Measurements from ENCODE around the gene PRTFDC1.
"Not testable (repeated sequence)": the region's sequence is repeated elsewhere in the genome, so short reads cannot be mapped to it uniquely, and the experiment has no call there.

Gene PRTFDC1

DNA sequence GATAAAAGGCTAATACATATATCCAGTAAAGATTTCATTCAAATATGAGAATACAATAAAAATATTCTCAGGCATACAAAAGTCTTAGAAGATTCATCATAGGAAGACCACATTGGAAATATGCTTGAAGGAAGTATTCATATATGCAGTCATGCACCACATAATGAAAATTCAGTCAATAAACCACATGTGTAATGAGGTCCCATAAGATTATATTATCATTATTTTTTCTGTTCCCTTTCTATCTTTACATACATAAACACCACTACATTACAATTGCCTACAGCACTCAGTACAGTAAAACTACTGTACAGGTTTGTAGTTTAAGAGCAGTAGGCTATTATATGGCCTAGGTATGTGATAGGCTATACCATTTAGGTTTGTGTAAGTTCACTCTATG, 111.6 kb downstream of the PRTFDC1 start:
- no peak for DNase-seq

DNA sequence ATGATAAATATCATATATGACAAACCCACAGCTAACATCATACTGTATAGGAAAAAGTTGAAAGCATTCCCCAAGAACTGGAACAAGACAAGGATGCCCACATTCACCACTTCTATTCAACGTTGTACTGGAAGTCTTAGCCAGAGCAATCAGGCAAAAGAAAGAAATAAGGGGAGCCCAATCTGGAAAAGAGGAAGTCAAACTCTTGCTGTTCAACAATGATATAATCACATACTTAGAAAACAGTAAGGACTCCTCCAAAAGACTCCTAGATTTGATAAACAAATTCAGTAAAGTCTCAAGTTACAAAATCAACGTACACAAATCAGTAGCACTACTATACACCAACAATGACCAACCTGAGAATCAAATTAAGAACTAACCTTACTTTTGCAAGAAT, 114.6 kb downstream of the PRTFDC1 start:
- not testable (repeated sequence) for DNase-seq

DNA sequence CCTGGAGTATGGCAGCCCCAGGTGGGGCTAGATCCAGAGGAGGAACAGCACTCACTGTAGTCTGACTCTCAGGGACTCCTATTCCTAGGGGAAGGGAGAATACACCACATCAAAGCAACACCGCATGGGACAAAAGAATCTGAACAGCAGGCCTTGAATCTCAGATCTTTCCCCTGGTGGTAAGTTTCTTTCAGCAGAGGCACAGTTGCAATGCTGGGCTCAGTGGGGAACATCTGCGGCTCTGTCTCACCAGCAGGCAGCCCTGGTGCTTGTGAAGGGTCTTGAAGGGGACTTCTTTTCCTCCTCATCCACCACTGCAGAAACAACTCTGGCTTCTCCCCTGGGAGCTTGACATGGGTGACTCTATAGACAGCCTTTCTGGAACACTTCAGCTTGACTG, 117.5 kb downstream of the PRTFDC1 start:
- DNase-seq: no peak

DNA sequence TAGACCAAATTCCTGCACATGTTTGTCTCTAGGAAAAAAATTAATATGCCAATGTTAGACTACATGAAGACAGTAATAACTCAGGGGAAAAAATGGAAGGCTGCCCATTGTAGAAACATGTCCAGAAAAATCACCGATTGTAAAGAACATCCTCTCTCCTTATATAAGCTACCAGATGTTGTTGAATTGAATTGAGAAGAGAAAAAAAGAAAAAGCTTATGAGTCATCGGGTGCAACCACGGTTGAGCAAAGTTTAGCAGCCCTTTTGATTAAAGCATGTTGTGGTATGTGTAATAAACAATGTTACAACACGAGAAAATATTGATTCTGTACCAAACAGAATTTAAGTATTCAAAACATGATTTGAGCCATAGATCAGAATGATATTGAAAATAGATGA, 126.4 kb downstream of the PRTFDC1 start:
- peak; percentile 60 for DNase-seq

DNA sequence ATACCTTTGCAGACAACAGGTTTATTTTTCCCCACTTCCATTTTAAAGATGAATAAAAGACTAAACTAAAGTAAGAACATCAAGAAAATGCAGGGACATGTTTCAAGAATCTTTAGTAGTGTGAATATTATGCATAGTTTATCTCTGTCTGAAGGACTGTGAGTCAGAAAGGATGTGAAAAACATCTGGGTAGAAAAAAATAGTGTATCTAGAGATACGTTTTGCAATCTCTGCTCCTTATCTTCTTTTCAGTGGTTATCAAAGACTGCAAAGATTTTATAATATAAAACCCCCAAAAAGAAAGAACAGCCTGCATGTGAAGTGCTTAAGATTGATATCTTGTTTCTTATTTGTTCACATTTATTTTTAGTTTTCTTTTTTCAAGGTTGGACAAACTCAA, 126.9 kb downstream of the PRTFDC1 start:
- DNase-seq: peak; percentile 62

DNA sequence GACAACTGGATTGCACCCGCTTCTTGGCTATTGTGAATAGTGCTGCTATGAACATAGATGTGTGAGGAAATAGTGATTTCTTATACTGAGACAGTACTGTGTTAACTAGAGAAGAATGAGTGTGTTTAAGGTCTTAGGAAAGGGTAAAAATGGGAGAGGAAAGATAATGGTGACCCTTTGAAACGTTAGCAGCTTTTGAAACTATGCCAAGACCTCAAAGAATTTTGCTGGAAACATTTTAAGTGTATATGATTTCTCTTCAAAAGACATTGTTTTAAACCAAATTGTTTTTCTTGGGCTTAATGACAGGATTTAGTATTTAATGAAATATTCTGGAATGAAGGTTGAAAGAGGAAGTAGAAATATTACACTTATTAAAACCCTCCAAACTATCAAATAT, 127.9 kb downstream of the PRTFDC1 start:
- DNase-seq: no peak

DNA sequence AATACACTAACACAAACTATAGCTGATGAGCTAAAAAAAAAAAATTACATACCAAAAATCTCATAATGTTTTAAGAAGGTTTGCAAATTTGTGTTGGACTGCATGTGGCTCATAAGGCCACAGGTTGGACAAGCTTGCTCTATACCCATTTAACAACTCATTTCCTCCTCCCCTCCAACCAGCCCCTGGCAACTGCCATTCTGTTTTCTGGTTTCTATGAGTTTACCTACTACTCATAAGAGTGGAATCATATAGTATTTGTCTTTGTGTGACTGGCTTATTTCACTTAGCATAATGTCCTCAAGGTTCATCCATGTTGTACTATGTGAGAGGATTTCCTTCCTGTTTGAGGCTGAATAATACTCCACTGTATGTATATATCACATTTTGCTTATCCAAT, 128.3 kb downstream of the PRTFDC1 start:
- DNase-seq: no peak

DNA sequence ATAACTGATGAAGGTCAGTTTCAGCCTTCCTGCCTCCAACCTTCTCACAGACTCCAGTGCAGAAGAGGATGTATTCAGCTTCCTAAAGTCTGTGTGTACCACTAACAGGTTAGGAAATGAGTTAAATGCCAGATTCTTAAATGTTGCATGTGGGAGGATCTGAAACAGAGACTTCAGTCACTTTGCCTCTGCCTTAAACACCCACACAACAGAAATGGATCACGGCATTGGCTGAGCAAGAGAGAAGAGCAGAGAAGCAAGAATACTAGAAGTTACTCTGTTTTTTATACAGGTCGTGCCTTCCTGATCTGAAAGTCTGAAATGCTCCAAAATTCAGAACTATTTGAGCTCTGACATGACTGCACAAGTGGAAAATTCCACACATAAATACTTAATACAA, 129.8 kb downstream of the PRTFDC1 start:
- no peak for DNase-seq

DNA sequence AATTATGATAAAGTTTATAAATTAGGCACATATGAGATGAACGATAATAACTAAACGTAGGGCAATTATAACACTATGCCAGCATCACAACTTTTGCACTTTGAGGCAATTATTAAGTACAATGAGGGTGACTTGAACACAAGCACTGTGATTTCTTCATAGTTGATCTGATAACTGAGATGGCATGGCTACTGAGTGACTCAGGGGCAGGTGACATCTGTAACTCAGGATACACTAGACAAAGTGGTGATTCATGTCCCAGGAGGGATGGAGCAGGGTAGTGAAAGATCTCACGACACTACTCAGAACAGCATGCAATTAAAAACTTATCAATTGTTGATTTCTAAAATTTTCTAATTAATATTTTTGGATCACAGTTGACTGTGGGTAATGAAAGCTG, 130.4 kb downstream of the PRTFDC1 start:
- DNase-seq: no peak

DNA sequence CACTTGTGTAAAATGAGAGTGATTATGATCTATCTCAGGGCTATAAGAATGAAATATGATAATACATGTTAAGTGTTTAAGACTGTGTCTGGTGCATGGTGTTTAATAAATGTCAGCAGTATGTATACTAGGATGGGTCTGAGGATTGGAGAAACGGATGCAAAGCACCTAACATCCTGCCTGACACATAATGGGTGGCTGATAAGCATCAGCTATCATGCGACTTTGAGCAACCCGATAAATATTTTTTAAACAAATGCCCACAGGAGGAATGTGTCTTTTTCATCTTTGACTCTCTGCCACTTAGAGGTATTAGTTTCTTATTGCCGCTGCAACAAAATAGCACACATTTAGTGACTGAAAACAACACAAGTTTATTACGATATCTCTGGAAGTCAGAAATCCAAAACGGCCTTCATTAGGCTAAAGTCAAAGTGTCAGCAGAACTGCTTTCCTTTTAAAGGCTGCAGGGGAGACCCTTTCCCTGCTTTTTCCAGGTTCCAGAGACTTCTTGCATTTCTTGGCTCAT, 135.5 kb downstream of the PRTFDC1 start:
- no peak for DNase-seq

DNA sequence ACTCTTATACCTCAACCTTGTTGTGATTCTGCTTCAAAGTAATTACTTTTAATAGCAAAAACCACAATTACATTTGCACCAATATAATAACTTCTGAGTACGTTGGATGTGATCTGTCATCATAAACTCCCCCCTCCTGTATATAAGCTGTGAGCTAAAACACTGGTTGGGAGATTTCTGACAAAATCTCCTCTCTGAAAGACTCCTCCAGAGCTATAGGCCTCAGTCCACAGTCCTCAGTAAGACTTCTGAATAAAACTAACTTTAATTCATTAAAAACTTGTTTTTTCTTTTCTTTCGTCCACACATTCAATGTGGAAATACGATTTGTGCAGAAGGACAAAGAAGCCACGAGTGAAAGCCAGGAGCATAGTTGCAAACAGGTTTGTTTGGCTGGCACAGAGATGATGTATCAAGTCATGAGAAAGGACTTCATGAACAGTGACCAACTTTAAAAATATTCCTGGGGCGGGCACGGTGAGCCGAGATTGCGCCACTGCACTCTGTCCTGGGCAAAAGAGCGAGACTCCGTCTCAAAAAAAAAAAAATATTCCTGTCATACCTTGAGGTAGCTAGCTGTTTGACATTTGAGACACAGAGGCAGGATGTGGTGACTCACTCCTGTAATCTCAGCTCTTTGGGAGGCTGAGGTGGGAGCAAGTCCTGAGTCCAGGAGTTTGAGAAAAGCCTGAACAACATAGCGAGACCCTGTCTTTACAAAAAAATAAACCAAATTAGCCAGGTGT, 137.7 kb downstream of the PRTFDC1 start:
- DNase-seq: peak; percentile 76

DNA sequence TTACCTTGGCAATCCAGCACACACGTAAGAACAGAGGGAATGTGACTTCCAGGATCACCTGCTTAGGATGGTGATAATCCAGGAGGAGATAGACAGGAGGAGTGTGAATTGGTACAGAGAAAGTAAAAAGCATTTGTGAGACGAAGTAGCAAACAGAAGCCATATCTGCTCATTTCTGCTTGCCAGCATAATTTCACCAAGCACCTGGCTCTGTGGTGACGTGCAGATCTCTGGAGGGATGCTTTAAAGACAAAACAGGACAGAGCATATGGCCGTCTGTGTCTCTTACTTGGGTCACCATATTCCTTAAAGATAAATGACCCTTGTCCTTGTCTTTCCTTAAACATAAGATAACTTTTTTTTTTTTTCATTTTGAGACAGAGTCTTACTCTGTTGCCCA, 138.6 kb downstream of the PRTFDC1 start:
- DNase-seq: no peak

DNA sequence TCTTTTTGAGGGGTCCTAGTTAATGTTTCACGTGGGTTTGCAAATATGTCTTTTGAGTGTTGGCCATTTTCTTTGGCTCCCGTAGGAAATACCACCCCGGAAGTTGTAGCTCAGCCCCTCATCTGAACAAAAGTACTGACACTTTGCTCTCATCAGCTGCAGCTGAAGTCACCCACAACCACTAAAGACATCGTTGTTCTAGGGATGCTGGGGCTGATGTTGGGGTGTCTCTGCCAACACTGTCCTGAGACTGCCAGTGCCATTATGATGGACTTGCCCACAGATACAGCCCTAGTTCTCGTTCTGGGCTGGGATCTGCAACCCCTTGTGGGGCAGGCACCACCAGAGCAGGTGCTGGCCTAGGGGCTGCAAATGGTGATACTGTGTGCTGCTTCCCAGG, 146.1 kb downstream of the PRTFDC1 start:
- no peak for DNase-seq

DNA sequence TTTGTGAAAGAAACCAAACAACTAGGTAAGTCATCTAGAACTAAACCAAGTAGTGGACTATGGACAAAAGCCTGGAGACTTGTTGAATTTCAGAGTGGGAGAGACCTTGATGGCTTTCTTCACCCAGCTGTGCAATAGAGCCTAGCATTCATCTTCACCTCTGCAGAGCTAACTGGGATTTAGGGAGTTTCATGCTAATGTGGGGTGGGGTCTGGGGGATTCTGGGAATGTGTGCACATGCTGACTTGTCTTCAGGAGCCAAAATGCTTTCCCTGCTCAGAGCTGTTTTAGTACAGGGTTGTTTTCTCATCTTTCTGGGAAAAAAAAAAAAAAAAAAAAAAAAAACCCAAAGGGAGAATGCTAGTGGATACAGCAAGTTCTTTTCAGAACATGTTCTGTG, 147.4 kb downstream of the PRTFDC1 start:
- no peak for DNase-seq

DNA sequence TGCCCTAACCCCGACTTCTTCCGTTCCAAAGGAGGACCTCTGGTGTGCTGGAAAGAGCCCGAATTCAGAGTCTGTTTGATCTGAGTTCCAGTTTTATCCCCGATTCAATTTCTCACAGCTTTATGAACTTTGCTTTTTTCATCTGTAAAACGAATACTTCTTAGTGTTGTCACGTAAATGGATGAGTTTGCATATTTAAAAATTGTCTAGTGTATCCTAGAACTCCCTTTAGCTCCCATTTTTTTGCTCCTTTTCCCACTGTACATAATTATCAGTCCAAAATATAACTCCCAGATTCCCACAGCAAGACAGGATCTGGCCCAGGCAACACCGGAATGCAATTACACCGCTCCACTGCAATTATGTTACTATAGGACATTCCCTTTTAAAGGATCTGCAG, 148.0 kb downstream of the PRTFDC1 start:
- DNase-seq: no peak

DNA sequence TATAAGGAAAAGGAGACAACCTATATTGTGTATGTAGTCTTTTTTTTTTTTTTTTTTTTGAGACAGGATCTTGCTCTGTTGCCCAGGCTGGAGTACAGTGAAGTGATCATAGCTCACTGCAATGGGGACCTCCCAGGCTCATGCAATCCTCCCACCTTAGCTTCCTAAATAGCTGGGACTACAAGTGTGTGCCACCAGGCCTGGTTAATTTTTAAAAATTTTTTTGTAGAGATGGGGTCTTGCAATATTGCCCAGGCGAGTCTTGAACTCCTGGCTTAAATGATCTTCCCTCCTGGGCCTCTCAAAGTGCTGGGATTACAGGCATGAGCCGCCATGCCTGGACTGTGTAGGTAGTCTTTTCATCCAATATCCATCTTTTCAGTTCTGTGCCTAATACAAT, 150.0 kb downstream of the PRTFDC1 start:
- DNase-seq: no peak

DNA sequence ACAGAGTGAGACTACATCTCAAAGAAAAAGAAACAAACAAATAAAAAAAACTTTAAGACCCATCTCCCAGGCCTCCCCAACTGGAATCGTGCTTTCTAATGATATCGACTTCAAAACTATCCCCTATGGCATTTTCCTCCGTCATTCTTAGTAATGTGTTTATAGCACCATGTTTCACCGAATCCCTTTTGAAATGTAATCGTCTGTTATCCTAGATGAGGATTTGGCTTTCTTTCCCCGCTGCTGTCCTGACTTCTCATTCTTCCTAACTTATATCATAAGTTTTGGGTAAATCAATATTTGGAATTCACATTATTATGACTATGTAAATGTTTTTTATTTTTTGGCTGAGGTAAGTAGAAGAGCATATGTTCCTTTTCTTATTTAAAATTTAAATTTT, 151.5 kb downstream of the PRTFDC1 start:
- no peak for DNase-seq
